Keratinocyte (primary cell): Measurements from ENCODE around the gene HSD11B1L. TPM values are rescaled to one million over a fixed set of nuclear protein-coding genes. Genes with fewer than 3 reads are reported as not detected.
A peak's percentile ranks its signal among the peaks of the same experiment; 100 is the strongest.

ENCODE experiments used
- DNase-seq: peaks from one replicate; pipeline ENCODE4 v3.0.0-alpha.2; 2011; ENCODE audit warnings: low read depth, missing footprints, low spot score
- FAIRE-seq: peaks from 2 replicates; lab custom pipeline; 2011; peaks lifted over from hg19 to GRCh38; lab: Jason Lieb, UNC
- H2AFZ ChIP-seq: 2 replicates; pipeline ENCODE4 v1.6.0; 2012; ENCODE audit warnings: low read length, control low read depth, inconsistent platforms; ENCODE audit not compliant: control insufficient read depth
- H3K27ac ChIP-seq: 2 replicates; pipeline ENCODE4 v1.5.1; 2011; ENCODE audit warnings: low read length; ENCODE audit not compliant: control insufficient read depth, insufficient read depth
- H3K27me3 ChIP-seq: 3 replicates; pipeline ENCODE4 v1.6.0; 2011; ENCODE audit warnings: low read length; ENCODE audit not compliant: control insufficient read depth, insufficient read depth; ENCODE audit errors: extremely low read depth
- H3K36me3 ChIP-seq, 2 experiments: 2 replicates in 1 of 2; 3 replicates in 1 of 2; pipeline ENCODE4 v1.5.1; 2011; ENCODE audit warnings: low read length in 2 of 2, mild to moderate bottlenecking in 1 of 2; ENCODE audit not compliant: control insufficient read depth in 2 of 2, insufficient read depth in 2 of 2; ENCODE audit errors: extremely low read depth in 1 of 2
- H3K4me1 ChIP-seq: 3 replicates; pipeline ENCODE4 v1.5.1; 2011; ENCODE audit warnings: low read length; ENCODE audit not compliant: control insufficient read depth, insufficient read depth; ENCODE audit errors: extremely low read depth
- H3K4me2 ChIP-seq: 3 replicates; pipeline ENCODE4 v1.6.0; 2011; ENCODE audit warnings: low read depth, low read length; ENCODE audit not compliant: control insufficient read depth, insufficient read depth; ENCODE audit errors: extremely low read depth
- H3K4me3 ChIP-seq, 3 experiments: fragments of 200-600 bp in 1 of 3; sonication (generic) in 1 of 3; 2 replicates in 2 of 3; 3 replicates in 1 of 3; pipeline ENCODE4 v1.5.1; 2011 to 2016; ENCODE audit warnings: low read length in 3 of 3, mild to moderate bottlenecking in 3 of 3, control low read depth in 2 of 3, inconsistent platforms in 1 of 3, low read depth in 1 of 3, mixed read lengths in 1 of 3, mixed run types in 1 of 3, moderate library complexity in 1 of 3; ENCODE audit not compliant: control insufficient read depth in 2 of 3, insufficient read depth in 2 of 3; ENCODE audit errors: extremely low read depth in 1 of 3
- H3K79me2 ChIP-seq: 2 replicates; pipeline ENCODE4 v1.6.0; 2012; ENCODE audit warnings: low read length; ENCODE audit not compliant: control insufficient read depth, insufficient read depth
- H3K9ac ChIP-seq: 3 replicates; pipeline ENCODE4 v1.6.0; 2011; ENCODE audit warnings: low read length; ENCODE audit not compliant: control insufficient read depth, insufficient read depth; ENCODE audit errors: extremely low read depth
- H3K9me1 ChIP-seq: 3 replicates; pipeline ENCODE4 v1.6.0; 2011; ENCODE audit warnings: low read length; ENCODE audit not compliant: control insufficient read depth, insufficient read depth; ENCODE audit errors: extremely low read depth
- H3K9me3 ChIP-seq: 2 replicates; pipeline ENCODE4 v1.5.1; 2012; ENCODE audit warnings: low read depth, low read length; ENCODE audit not compliant: control insufficient read depth
- H4K20me1 ChIP-seq: 3 replicates; pipeline ENCODE4 v1.6.0; 2011; ENCODE audit warnings: low read length; ENCODE audit not compliant: control insufficient read depth, insufficient read depth; ENCODE audit errors: extremely low read depth
- EZH2 ChIP-seq: IDR thresholded peaks from one replicate; pipeline ENCODE4 v1.6.1; 2012; ENCODE audit warnings: inconsistent platforms, mild to moderate bottlenecking, low read length, moderate library complexity
- dilution Hi-C: fragments of 300-500 bp; cut with MboI; formaldehyde crosslinking; loops from one replicate; pipeline ENCODE4 v1.7.0; 2020; ENCODE audit warnings: low sequenced_read_pairs; ENCODE audit not compliant: extremely low pct_ligation_motif_present
- polyA plus RNA-seq, 5 experiments: library from polyadenylated mRNA; depleted of rRNA in 3 of 5; stranded (reverse) in 3 of 5; stranded (forward) in 1 of 5; unstranded in 1 of 5; fragments of >200 nt; gene quantifications; 1 replicate in 1 of 5; 2 replicates in 3 of 5; 3 replicates in 1 of 5; pipeline versions ENCODE4 v1.2.1 to v1.2.3, GENCODE V29; 2011 to 2012; ENCODE audit warnings: missing spikeins in 2 of 5, low read depth in 1 of 5, low replicate concordance in 1 of 5
- TF ChIP-seq, protein P1 (sequence below), 3 experiments: IDR thresholded peaks in 1 of 3; conservative IDR thresholded peaks in 1 of 3; optimal IDR thresholded peaks in 1 of 3; 2 replicates in 2 of 3; 3 replicates in 1 of 3; pipeline versions ENCODE3 to v1.5.1; 2011; ENCODE audit warnings: low read length in 3 of 3, mild to moderate bottlenecking in 3 of 3, moderate library complexity in 2 of 3, control low read depth in 1 of 3, inconsistent platforms in 1 of 3; ENCODE audit not compliant: insufficient read depth in 2 of 3; ENCODE audit errors: extremely low read depth in 1 of 3

The HSD11B1L gene
- polyA plus RNA-seq, 1 donor (not counting 4 experiments of a cell fraction or from before 2014, with no cell fraction given) = 3.7 TPM

- TF ChIP-seq, protein P1, sequence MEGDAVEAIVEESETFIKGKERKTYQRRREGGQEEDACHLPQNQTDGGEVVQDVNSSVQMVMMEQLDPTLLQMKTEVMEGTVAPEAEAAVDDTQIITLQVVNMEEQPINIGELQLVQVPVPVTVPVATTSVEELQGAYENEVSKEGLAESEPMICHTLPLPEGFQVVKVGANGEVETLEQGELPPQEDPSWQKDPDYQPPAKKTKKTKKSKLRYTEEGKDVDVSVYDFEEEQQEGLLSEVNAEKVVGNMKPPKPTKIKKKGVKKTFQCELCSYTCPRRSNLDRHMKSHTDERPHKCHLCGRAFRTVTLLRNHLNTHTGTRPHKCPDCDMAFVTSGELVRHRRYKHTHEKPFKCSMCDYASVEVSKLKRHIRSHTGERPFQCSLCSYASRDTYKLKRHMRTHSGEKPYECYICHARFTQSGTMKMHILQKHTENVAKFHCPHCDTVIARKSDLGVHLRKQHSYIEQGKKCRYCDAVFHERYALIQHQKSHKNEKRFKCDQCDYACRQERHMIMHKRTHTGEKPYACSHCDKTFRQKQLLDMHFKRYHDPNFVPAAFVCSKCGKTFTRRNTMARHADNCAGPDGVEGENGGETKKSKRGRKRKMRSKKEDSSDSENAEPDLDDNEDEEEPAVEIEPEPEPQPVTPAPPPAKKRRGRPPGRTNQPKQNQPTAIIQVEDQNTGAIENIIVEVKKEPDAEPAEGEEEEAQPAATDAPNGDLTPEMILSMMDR (optimal IDR thresholded peaks at IDR 0.05 in 1 of 3, IDR thresholded peaks at IDR 0.05 in 1 of 3, conservative IDR thresholded peaks at IDR 0.05 in 1 of 3; ENCODE audit: extremely low read depth in 1 of 3, insufficient read depth in 2 of 3, low read length in 3 of 3) = no peak
- TF ChIP-seq EZH2 = no peak
- no peak overlapping the region for H3K4me2 ChIP-seq
- peaks cover 10% of the 10 kb centered on the region for H3K79me2 ChIP-seq
- peaks cover under 1 to 1% of the 10 kb centered on the region in 2 experiments for H3K36me3 ChIP-seq
- H3K4me3 ChIP-seq = no peak overlapping the region
- no peaks in the 10 kb centered on the region for H3K27me3 ChIP-seq
- no peaks in the 10 kb centered on the region for H4K20me1 ChIP-seq
- no peak overlapping the region for H3K27ac ChIP-seq
- FAIRE-seq (peak; percentile 9), DNase-seq (no peak)
- H3K4me1 ChIP-seq = peaks cover 18% of the 10 kb centered on the region
- no peak overlapping the region for H2AFZ ChIP-seq
- H3K9me3 ChIP-seq = no peaks in the 10 kb centered on the region
- dilution Hi-C loops = no loop called here
- H3K9me1 ChIP-seq = no peaks in the 10 kb centered on the region
- H3K9ac ChIP-seq = no peak overlapping the region
These were observed 2.5 kb downstream of the HSD11B1L start for GRCh38 chr19:5683177-5683886.

GRCh38 chr19:5684694-5685430 is 4.0 kb downstream of the HSD11B1L start:
- dilution Hi-C loops = no loop called here
- Histone ChIP-seq H3K27ac (no peak overlapping the region), H3K9me3 (no peaks in the 10 kb centered on the region), H3K9me1 (no peaks in the 10 kb centered on the region), H4K20me1 (no peaks in the 10 kb centered on the region), H3K4me2 (no peak overlapping the region), H2AFZ (no peak overlapping the region), H3K27me3 (no peaks in the 10 kb centered on the region), H3K4me3 (no peak overlapping the region), H3K9ac (no peak overlapping the region), H3K4me1 (peaks cover 12% of the 10 kb centered on the region), H3K79me2 (peaks cover 2% of the 10 kb centered on the region), H3K36me3 (peaks cover 0 to 1% of the 10 kb centered on the region in 2 experiments)
- DNase-seq = no peak
- TF ChIP-seq EZH2 = no peak
- TF ChIP-seq, protein P1 (optimal IDR thresholded peaks at IDR 0.05 in 1 of 3, IDR thresholded peaks at IDR 0.05 in 1 of 3, conservative IDR thresholded peaks at IDR 0.05 in 1 of 3; ENCODE audit: extremely low read depth in 1 of 3, insufficient read depth in 2 of 3, low read length in 3 of 3) = no peak
- no peak for FAIRE-seq
